Stimulated activated CD4-positive, alpha-beta T cell treated with anti-CD3 and anti-CD28 coated beads, Interleukin-12 subunit alpha, Interleukin-12 subunit beta, amount 100 ng/mL, for 24 hours (primary cell): ENCODE results near the gene LIPI.
"Not testable (repeated sequence)": the region's sequence is repeated elsewhere in the genome, so short reads cannot be mapped to it uniquely, and the experiment has no call there.

ENCODE experiments used
- DNase-seq, 2 experiments: peaks; one replicate each; pipeline ENCODE4 v3.0.0-alpha.2; 2020; ENCODE audit warnings: low read depth in 2 of 2

Gene LIPI

GRCh38 chr21:14074177-14074576 is 136.6 kb downstream of the LIPI start:
- no peak for DNase-seq

GRCh38 chr21:14073615-14074014 is 137.1 kb downstream of the LIPI start:
- no peak for DNase-seq

- DNase-seq = no peak
Measured at GRCh38 chr21:14072761-14073535, 137.8 kb downstream of the LIPI start.

- no peak for DNase-seq
Measured at GRCh38 chr21:14071902-14072734, 138.6 kb downstream of the LIPI start.

GRCh38 chr21:14070968-14071367 is 139.8 kb downstream of the LIPI start:
- DNase-seq = no peak

GRCh38 chr21:14070049-14070893 is 140.5 kb downstream of the LIPI start:
- no peak for DNase-seq

GRCh38 chr21:14064296-14064645 is 146.5 kb downstream of the LIPI start:
- no peak for DNase-seq

- not testable (repeated sequence) for DNase-seq
Measured at GRCh38 chr21:14063620-14064295, 147.0 kb downstream of the LIPI start.

- DNase-seq = not testable (repeated sequence)
Measured at GRCh38 chr21:14062684-14063083, 148.1 kb downstream of the LIPI start.

GRCh38 chr21:14061820-14062219 is 148.9 kb downstream of the LIPI start:
- not testable (repeated sequence) for DNase-seq

- not testable (repeated sequence) for DNase-seq
Measured at GRCh38 chr21:14058995-14059627, 151.6 kb downstream of the LIPI start.
